Neural progenitor cell (in vitro differentiated cells): ENCODE measurements around the gene IFNA4. TPM values are rescaled to one million over a fixed set of nuclear protein-coding genes. Genes with fewer than 3 reads are reported as not detected.
A peak's percentile ranks its signal among the peaks of the same experiment; 100 is the strongest.
"Not testable (repeated sequence)": the region's sequence is repeated elsewhere in the genome, so short reads cannot be mapped to it uniquely, and the experiment has no call there.

ENCODE experiments used
- DNase-seq: peaks from one replicate; pipeline ENCODE4 v3.0.0-alpha.2; 2016; ENCODE audit warnings: low spot score
- H2AFZ ChIP-seq: fragments of 200-600 bp; sonication (generic); replicated peaks from 2 replicates; pipeline ENCODE4 v1.6.1; 2016; ENCODE audit warnings: antibody characterized with exemption
- H3F3A ChIP-seq: fragments of 200-600 bp; sonication (generic); 2 replicates; pipeline ENCODE4 v1.6.1; 2016; ENCODE audit warnings: antibody characterized with exemption, low read depth
- H3K27ac ChIP-seq: fragments of 200-600 bp; sonication (generic); 2 replicates; pipeline ENCODE4 v1.5.1; 2016; ENCODE audit warnings: mild to moderate bottlenecking
- H3K27me3 ChIP-seq: fragments of 200-600 bp; sonication (generic); 2 replicates; pipeline ENCODE4 v1.6.1; 2016; ENCODE audit warnings: mild to moderate bottlenecking, moderate library complexity
- H3K36me3 ChIP-seq: fragments of 200-600 bp; sonication (generic); 2 replicates; pipeline ENCODE4 v1.5.1; 2016
- H3K4me1 ChIP-seq: fragments of 200-600 bp; sonication (generic); 2 replicates; pipeline ENCODE4 v1.6.1; 2016; ENCODE audit warnings: mixed run types
- H3K4me2 ChIP-seq: fragments of 200-600 bp; sonication (generic); 2 replicates; pipeline ENCODE4 v1.6.1; 2016
- H3K4me3 ChIP-seq: fragments of 200-600 bp; sonication (generic); 2 replicates; pipeline ENCODE4 v1.5.1; 2016
- H3K79me2 ChIP-seq: fragments of 200-600 bp; sonication (generic); 2 replicates; pipeline ENCODE4 v1.6.1; 2016; ENCODE audit warnings: low read depth
- H3K9ac ChIP-seq: fragments of 200-600 bp; sonication (generic); 2 replicates; pipeline ENCODE4 v1.6.1; 2016
- H3K9me3 ChIP-seq: fragments of 200-600 bp; sonication (generic); 2 replicates; pipeline ENCODE4 v1.5.1; 2016; ENCODE audit warnings: low read depth
- H4K20me1 ChIP-seq: fragments of 200-600 bp; sonication (generic); 2 replicates; pipeline ENCODE4 v1.6.1; 2016; ENCODE audit warnings: low read depth
- H3K27ac Mint-ChIP-seq: 3 replicates; pipeline ENCODE4 v1.8.0; 2021; ENCODE audit warnings: mixed read lengths
- H3K27me3 Mint-ChIP-seq: 2 replicates; pipeline ENCODE4 v1.8.0; 2022; ENCODE audit warnings: low read depth, mild to moderate bottlenecking, inconsistent platforms, moderate library complexity, mixed read lengths; ENCODE audit not compliant: insufficient read depth
- H3K36me3 Mint-ChIP-seq: 3 replicates; pipeline ENCODE4 v1.8.0; 2021; ENCODE audit warnings: mixed read lengths
- H3K4me1 Mint-ChIP-seq: 3 replicates; pipeline ENCODE4 v1.8.0; 2021; ENCODE audit warnings: mixed read lengths
- H3K4me3 Mint-ChIP-seq: 3 replicates; pipeline ENCODE4 v1.8.0; 2021; ENCODE audit warnings: mild to moderate bottlenecking, moderate library complexity, mixed read lengths
- H3K9me3 Mint-ChIP-seq: 3 replicates; pipeline ENCODE4 v1.8.0; 2020; ENCODE audit warnings: mixed read lengths
- EZH2 ChIP-seq: fragments of 200-600 bp; sonication (generic); IDR thresholded peaks from 2 replicates; pipeline ENCODE4 v1.6.1; 2017; ENCODE audit warnings: antibody characterized with exemption, mild to moderate bottlenecking, moderate library complexity
- EZH2phosphoT487 ChIP-seq: fragments of 200-600 bp; sonication (generic); IDR thresholded peaks from 2 replicates; pipeline ENCODE4 v1.6.1; 2017; ENCODE audit warnings: antibody characterized with exemption
- total RNA-seq: library from RNA; depleted of rRNA; stranded (reverse); fragments of >200 nt; gene quantifications from 2 replicates; pipeline ENCODE4 v1.2.3, GENCODE V29; 2015; ENCODE audit warnings: low replicate concordance
- TF ChIP-seq, protein P1 (sequence below): fragments of 200-600 bp; sonication (generic); IDR thresholded peaks from 2 replicates; pipeline ENCODE4 v1.5.1; 2017; ENCODE audit warnings: antibody characterized with exemption, mild to moderate bottlenecking

IFNA4 gene
- total RNA-seq, 1 donor from 2014 or later, result not detected

DNA sequence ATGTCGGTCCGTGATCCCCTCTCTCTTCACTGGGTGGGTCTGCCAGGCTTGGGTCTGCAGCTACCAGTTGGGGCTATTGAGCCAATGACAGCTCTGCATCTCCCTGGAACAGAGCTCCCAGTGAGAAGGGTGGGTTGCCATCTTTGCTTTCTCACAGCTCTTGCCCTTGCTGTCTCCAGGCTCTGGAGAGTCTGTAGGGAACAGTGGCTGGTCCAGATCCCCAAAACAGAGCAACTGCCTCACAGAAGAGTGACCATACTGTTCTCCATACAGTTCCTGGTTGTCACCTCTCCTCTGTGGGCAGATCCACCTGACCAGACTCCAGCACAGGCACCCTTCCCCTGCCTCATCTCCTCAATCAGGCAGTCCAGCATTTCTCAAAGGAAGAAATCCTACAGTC is 45.9 kb upstream of the IFNA4 start:
- H3K27me3 ChIP-seq, result peaks cover 13% of the 10 kb centered on the region
- no peak overlapping the region for H3K4me3 Mint-ChIP-seq
- no peaks in the 10 kb centered on the region for H3K36me3 ChIP-seq
- no peak overlapping the region for H2AFZ ChIP-seq
- H3K4me1 ChIP-seq, result no peaks in the 10 kb centered on the region
- H3F3A ChIP-seq, result no peaks in the 10 kb centered on the region
- H3K9me3 Mint-ChIP-seq, result no peaks in the 10 kb centered on the region
- no peaks in the 10 kb centered on the region for H3K36me3 Mint-ChIP-seq
- no peak overlapping the region for H3K4me3 ChIP-seq
- no peaks in the 10 kb centered on the region for H3K79me2 ChIP-seq
- no peak overlapping the region for H3K27ac ChIP-seq
- no peaks in the 10 kb centered on the region for H3K4me1 Mint-ChIP-seq
- H3K9ac ChIP-seq, result no peak overlapping the region
- H4K20me1 ChIP-seq, result no peaks in the 10 kb centered on the region
- no peak overlapping the region for H3K4me2 ChIP-seq
- no peaks in the 10 kb centered on the region for H3K9me3 ChIP-seq
- H3K27ac Mint-ChIP-seq, result no peak overlapping the region
- DNase-seq, result no peak
- TF ChIP-seq, protein P1, sequence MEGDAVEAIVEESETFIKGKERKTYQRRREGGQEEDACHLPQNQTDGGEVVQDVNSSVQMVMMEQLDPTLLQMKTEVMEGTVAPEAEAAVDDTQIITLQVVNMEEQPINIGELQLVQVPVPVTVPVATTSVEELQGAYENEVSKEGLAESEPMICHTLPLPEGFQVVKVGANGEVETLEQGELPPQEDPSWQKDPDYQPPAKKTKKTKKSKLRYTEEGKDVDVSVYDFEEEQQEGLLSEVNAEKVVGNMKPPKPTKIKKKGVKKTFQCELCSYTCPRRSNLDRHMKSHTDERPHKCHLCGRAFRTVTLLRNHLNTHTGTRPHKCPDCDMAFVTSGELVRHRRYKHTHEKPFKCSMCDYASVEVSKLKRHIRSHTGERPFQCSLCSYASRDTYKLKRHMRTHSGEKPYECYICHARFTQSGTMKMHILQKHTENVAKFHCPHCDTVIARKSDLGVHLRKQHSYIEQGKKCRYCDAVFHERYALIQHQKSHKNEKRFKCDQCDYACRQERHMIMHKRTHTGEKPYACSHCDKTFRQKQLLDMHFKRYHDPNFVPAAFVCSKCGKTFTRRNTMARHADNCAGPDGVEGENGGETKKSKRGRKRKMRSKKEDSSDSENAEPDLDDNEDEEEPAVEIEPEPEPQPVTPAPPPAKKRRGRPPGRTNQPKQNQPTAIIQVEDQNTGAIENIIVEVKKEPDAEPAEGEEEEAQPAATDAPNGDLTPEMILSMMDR, result no peak
- no peak for TF ChIP-seq EZH2phosphoT487
- no peak for TF ChIP-seq EZH2
- peaks cover 4% of the 10 kb centered on the region for H3K27me3 Mint-ChIP-seq

- H3K9me3 ChIP-seq, result no peaks in the 10 kb centered on the region
- H3K79me2 ChIP-seq, result no peaks in the 10 kb centered on the region
- H3K27me3 ChIP-seq, result no peaks in the 10 kb centered on the region
- no peak within 1 kb of the TSS for H3K9ac ChIP-seq
- no peaks in the 10 kb centered on the region for H3K4me1 ChIP-seq
- H3K9me3 Mint-ChIP-seq, result no peaks in the 10 kb centered on the region
- no peaks in the 10 kb centered on the region for H4K20me1 ChIP-seq
- H2AFZ ChIP-seq, result no peak within 1 kb of the TSS
- H3K27ac Mint-ChIP-seq, result no peak within 1 kb of the TSS
- no peak within 1 kb of the TSS for H3K4me2 ChIP-seq
- no peaks in the 10 kb centered on the region for H3F3A ChIP-seq
- no peak within 1 kb of the TSS for H3K4me3 Mint-ChIP-seq
- no peaks in the 10 kb centered on the region for H3K4me1 Mint-ChIP-seq
- H3K27me3 Mint-ChIP-seq, result peaks cover under 1% of the 10 kb centered on the region
- H3K36me3 ChIP-seq, result no peaks in the 10 kb centered on the region
- no peak within 1 kb of the TSS for H3K4me3 ChIP-seq
- H3K36me3 Mint-ChIP-seq, result no peaks in the 10 kb centered on the region
- H3K27ac ChIP-seq, result no peak within 1 kb of the TSS
- no peak for DNase-seq
- TF ChIP-seq EZH2phosphoT487 (no peak), EZH2 (no peak)
- TF ChIP-seq, protein P1, result no peak
These were observed 40.7 kb upstream of the IFNA4 start, which contains the start of gene IFNA17 for GRCh38 chr9:21228122-21228521. Gene IFNA17 (minus strand): TSS chr9:21228222. CDS start chr9:21228173, 49 bp downstream.

DNA sequence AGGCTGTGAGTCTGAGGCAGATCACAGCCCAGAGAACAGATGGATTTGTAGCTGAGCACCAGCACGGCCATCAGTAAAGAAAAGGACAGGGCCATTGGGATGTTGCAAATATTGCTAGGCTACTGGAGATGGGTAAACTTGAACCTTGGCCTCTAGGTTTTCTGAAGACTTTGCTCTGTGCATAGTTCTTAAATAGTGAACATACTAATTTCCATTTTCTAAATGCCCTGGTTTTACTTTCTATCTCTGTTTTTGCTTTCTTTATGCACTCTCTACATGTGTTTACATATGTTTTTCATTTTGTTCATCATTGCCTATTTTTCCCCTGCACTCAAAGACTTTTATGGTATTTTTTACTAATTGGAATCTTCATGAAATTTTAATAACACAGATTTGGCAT is 29.8 kb upstream of the IFNA4 start, which contains the start of gene IFNA16:
Gene IFNA16, minus strand, starts transcription at position 101 of the 400 bp plus-strand sequence. Its CDS starts 6 bp downstream, at position 95.
- not testable (repeated sequence) for H3K9ac ChIP-seq, H3K27ac ChIP-seq, H4K20me1 ChIP-seq, H3K9me3 ChIP-seq, H3K36me3 Mint-ChIP-seq, H3K27ac Mint-ChIP-seq, H3K79me2 ChIP-seq, H3K4me3 Mint-ChIP-seq, H3K27me3 Mint-ChIP-seq, H3K4me2 ChIP-seq, H3K4me3 ChIP-seq, H3K4me1 ChIP-seq, H3F3A ChIP-seq, H3K36me3 ChIP-seq, DNase-seq, H3K9me3 Mint-ChIP-seq, H3K4me1 Mint-ChIP-seq
- H3K27me3 ChIP-seq, result peaks cover 23% of the 10 kb centered on the region
- peak within 1 kb of the TSS; percentile 45 for H2AFZ ChIP-seq

GRCh38 chr9:21213411-21214326 is 26.3 kb upstream of the IFNA4 start:
- H3K9me3 Mint-ChIP-seq, H3K4me3 ChIP-seq, H3K4me3 Mint-ChIP-seq, H3K36me3 ChIP-seq, H3F3A ChIP-seq, H3K79me2 ChIP-seq, H3K4me1 ChIP-seq, H3K27ac ChIP-seq, H3K27me3 Mint-ChIP-seq, H4K20me1 ChIP-seq, H3K4me1 Mint-ChIP-seq, H3K27ac Mint-ChIP-seq, H3K9me3 ChIP-seq, H3K4me2 ChIP-seq, H3K9ac ChIP-seq, H3K36me3 Mint-ChIP-seq: not testable (repeated sequence)
- peak; percentile 37 for DNase-seq
- H2AFZ ChIP-seq, result peak overlapping the region; percentile 89
- H3K27me3 ChIP-seq, result peaks cover 20% of the 10 kb centered on the region
- TF ChIP-seq, protein P1, result peak; percentile 59

DNA sequence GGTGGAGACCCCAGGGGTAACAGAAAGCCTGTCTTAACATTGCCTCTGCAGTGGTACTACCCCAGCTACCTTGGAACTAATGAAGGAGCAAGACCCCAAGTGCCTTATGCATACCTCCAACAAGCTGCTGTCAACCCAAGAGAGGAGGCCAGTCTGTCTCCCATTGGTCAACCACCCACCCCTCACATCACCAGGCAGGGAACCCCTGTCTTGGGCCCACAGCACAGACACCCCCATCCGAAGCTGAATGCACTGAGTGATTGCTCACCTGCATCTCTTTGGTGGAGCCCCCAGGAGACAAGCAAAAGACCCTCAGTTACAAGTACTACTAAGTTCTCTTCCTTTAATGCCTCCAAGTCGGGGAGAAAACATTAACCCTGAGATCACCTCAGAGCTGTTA is 24.8 kb upstream of the IFNA4 start:
- not testable (repeated sequence) for DNase-seq, H3K27me3 Mint-ChIP-seq, H3K4me3 ChIP-seq, H3K4me2 ChIP-seq, H3K79me2 ChIP-seq, H3K9me3 Mint-ChIP-seq, H3K4me3 Mint-ChIP-seq, H3K9me3 ChIP-seq, H3F3A ChIP-seq, H3K9ac ChIP-seq, H3K27ac ChIP-seq, H3K36me3 Mint-ChIP-seq, H2AFZ ChIP-seq, H4K20me1 ChIP-seq, H3K4me1 Mint-ChIP-seq, H3K36me3 ChIP-seq, H3K4me1 ChIP-seq
- H3K27ac Mint-ChIP-seq, result peak overlapping the region; percentile 80
- peaks cover 11% of the 10 kb centered on the region for H3K27me3 ChIP-seq
